SU-DHL-6 (cell line): ENCODE results near the gene SLC25A6.

Experiments used
- CTCF ChIP-seq: fragments of 200-600 bp; sonication (generic); IDR thresholded peaks from one replicate; pipeline ENCODE4 v1.5.1; 2017; ENCODE audit warnings: antibody characterized with exemption, mild to moderate bottlenecking, low read length, moderate library complexity; ENCODE audit not compliant: insufficient read depth, poor library complexity, severe bottlenecking
- EZH2phosphoT487 ChIP-seq: fragments of 200-600 bp; sonication (generic), shearing (Covaris generic); conservative IDR thresholded peaks from 2 replicates; pipeline ENCODE4 v1.6.1; 2018; ENCODE audit warnings: mild to moderate bottlenecking, antibody characterized with exemption, low read length, moderate library complexity, mixed read lengths

- no peak for TF ChIP-seq EZH2phosphoT487
- TF ChIP-seq CTCF = no peak
Observed at GRCh38 chrX:1433646-1434357, 41.9 kb upstream of the SLC25A6 start.
